Measurements from ENCODE around the gene PDGFB.

DNA sequence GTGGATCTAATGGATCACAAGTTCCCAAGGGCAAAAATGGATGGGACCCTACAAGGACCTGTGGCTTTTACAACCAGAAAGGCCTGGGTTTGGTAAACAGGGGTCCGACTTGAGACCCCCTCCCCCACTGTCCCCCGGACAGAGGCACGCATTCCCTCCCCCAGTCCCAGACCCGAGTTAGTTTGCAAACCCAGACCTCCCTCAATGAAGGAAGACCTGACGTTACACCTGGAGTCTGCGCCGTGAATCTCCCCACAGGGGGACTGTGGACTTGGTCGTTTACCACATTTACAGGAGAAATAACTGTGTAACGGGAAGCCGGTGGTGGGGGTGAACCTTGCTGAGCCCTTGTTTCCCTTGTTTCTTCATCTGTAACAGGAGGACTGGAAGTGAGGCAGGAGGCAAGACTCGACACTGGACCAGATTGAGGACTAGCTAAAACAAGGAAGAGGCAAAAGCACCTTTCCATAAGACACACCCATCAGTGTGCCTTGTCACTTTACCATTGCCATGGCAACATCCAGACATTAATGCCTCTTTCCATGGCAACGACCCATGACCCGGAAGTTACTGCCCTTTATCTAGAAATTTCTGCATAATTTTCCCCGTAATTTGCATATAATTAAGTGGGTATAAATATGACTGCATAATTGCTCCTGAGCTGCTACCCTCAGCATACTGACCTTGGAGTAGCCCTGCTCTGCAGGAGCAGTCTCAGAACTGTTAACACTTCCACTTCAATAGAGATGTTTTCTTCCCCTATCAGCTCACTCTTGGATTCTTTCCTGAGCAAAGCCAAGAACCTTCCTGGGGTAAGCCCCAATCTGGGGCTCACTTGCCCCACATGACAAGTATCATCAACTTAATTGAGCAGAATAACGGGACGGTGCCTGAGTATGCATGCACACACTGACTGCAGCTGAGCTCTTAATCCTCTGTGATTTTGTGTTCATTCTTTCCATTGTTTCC lies 25.4 kb downstream of the PDGFB start:
- TF ChIP-seq, protein P1, sequence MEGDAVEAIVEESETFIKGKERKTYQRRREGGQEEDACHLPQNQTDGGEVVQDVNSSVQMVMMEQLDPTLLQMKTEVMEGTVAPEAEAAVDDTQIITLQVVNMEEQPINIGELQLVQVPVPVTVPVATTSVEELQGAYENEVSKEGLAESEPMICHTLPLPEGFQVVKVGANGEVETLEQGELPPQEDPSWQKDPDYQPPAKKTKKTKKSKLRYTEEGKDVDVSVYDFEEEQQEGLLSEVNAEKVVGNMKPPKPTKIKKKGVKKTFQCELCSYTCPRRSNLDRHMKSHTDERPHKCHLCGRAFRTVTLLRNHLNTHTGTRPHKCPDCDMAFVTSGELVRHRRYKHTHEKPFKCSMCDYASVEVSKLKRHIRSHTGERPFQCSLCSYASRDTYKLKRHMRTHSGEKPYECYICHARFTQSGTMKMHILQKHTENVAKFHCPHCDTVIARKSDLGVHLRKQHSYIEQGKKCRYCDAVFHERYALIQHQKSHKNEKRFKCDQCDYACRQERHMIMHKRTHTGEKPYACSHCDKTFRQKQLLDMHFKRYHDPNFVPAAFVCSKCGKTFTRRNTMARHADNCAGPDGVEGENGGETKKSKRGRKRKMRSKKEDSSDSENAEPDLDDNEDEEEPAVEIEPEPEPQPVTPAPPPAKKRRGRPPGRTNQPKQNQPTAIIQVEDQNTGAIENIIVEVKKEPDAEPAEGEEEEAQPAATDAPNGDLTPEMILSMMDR (IDR thresholded peaks at IDR 0.05) = no peak
- peak; percentile 21; the same call in 1 of the 2 replicates for TF ChIP-seq POLR2AphosphoS5 (IDR thresholded peaks at IDR 0.05; ENCODE audit: low read depth, low read length)
